ENCODE measurements around the gene ZSCAN5B. TPM values are rescaled to one million over a fixed set of nuclear protein-coding genes. Genes with fewer than 3 reads are reported as not detected.

Gene ZSCAN5B
- polyA plus RNA-seq, 2 of the 4 experiments (the other 2 are of a cell fraction): not detected

GRCh38 chr19:56155124-56155687 lies 42.4 kb downstream of the ZSCAN5B start:
- POLR2A ChIA-PET: no interaction called here
- no peaks in the 10 kb centered on the region for H3K9me3 ChIP-seq
- CTCF ChIA-PET: interaction anchor here (0.5 to 2.3 kb wide), 19 partner anchors 9 to 802 kb away, joined by 3 to 8 read pairs (median 4); partner anchors contain the start of gene GALP
- no peak overlapping the region for H3K4me3 ChIP-seq
- no peak for TF ChIP-seq SREBF2 (IDR thresholded peaks at IDR 0.05)
- no peak for TF ChIP-seq MAFK (IDR thresholded peaks at IDR 0.05; ENCODE audit: partially characterized antibody)
- TF ChIP-seq RARB (CRISPR knock-in tag; IDR thresholded peaks at IDR 0.05): no peak
- TF ChIP-seq CTCF (IDR thresholded peaks at IDR 0.05): peak; percentile 23; the same call in 2 of the 3 replicates
- no peak for TF ChIP-seq TP53 (CRISPR knock-in tag; IDR thresholded peaks at IDR 0.05)
- no peak for TF ChIP-seq TFCP2L1 (CRISPR knock-in tag; IDR thresholded peaks at IDR 0.05)
- TF ChIP-seq RAD21 (conservative IDR thresholded peaks at IDR 0.05 in 1 of 2, IDR thresholded peaks at IDR 0.05 in 1 of 2): peak in 1 of 2 experiments; percentile 45; a peak in 2 of 5 replicates
- peak; percentile 31 to 36 for DNase-seq (ENCODE audit: low read depth in 1 of 2, low spot score in 1 of 2)
- H3K27ac ChIP-seq: no peak overlapping the region
- FAIRE-seq: no peak
- peak; percentile 58 to 81; a peak in 5 of 6 replicates for ATAC-seq
- WGBS (ENCODE audit: missing lambda C conversion rate): 77% methylated on average over 17 of the region's 17 CpGs
- no peaks in the 10 kb centered on the region for H3K4me1 ChIP-seq
- H3K4me2 ChIP-seq: no peak overlapping the region

DNA sequence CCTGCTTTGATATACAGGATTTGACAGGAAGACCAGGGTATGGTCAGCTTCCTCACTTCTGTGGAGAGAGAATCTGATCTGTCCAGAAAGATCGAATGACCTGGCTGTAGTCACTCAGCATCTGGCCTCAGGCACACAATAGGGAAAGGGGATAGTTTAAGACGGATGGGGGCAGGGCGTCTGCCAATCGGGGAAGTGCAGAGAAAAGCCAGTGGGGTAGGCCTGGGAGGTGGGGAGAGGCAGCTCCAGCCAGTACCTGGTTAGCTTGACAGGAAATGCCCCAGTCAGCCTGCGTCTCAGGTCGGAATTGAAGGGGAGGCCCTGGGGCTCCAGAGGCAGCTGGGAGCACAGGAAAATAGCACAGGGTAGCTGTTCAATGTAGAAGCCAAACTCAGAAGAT lies 44.1 kb downstream of the ZSCAN5B start:
- ChIA-PET CTCF (interaction anchor here (0.7 to 2.3 kb wide), 5 partner anchors 9 to 180 kb away, joined by 3 to 8 read pairs (median 6); no protein-coding TSS in a partner anchor), POLR2A (no interaction called here)
- no peaks in the 10 kb centered on the region for H3K4me1 ChIP-seq
- TF ChIP-seq HOXB13 (CRISPR knock-in tag; IDR thresholded peaks at IDR 0.05; ENCODE audit: low read depth): no peak
- no peak for TF ChIP-seq HDAC2 (IDR thresholded peaks at IDR 0.05)
- TF ChIP-seq PBX3 (IDR thresholded peaks at IDR 0.05): no peak
- TF ChIP-seq MYC (IDR thresholded peaks at IDR 0.05; ENCODE audit: borderline replicate concordance, low read length): no peak
- no peak for TF ChIP-seq EP300 (IDR thresholded peaks at IDR 0.05)
- TF ChIP-seq CHD4 (IDR thresholded peaks at IDR 0.05; ENCODE audit: borderline replicate concordance): no peak
- no peak for FAIRE-seq
- no peak for DNase-seq (ENCODE audit: low read depth in 1 of 2, low spot score in 1 of 2)
- H3K9me3 ChIP-seq: no peaks in the 10 kb centered on the region
- 85% methylated on average over 6 of the region's 6 CpGs for WGBS (ENCODE audit: missing lambda C conversion rate)
- no peak overlapping the region for H3K4me2 ChIP-seq
- H3K27ac ChIP-seq: no peak overlapping the region
- no peak for ATAC-seq
- H3K4me3 ChIP-seq: no peak overlapping the region

DNA sequence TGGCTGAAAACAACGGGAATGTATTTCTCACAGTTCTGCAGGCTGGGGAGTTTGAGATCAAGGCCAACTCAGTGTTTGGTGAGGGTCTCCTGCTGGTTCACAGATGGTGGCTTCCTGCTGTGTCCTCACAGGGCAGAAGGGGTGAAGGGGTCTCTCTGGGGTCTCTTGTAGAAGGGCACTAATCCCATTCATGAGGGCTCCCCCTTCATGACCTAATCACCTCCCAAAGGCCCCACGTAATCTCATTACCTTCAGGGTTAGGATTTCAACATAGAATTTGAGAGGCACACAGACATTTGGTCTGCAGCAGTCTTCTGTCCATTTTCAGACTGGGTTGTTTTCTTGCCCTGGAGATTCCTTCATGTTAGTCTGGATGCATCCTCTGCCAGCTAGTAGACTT lies 44.9 kb downstream of the ZSCAN5B start:
- Histone ChIP-seq H3K4me2 (no peak overlapping the region), H3K9me3 (no peaks in the 10 kb centered on the region), H3K27ac (no peak overlapping the region), H3K4me1 (no peaks in the 10 kb centered on the region), H3K4me3 (no peak overlapping the region)
- ChIA-PET POLR2A (interaction anchor here (0.7 kb wide), 1 partner anchor 79 kb away, joined by 3 read pairs; no protein-coding TSS in a partner anchor), CTCF (interaction anchor here (0.7 to 2.2 kb wide), 4 partner anchors 10 to 192 kb away, joined by 3 to 6 read pairs (median 5); no protein-coding TSS in a partner anchor)
- ATAC-seq (no peak), FAIRE-seq (no peak), DNase-seq (ENCODE audit: low read depth in 1 of 2, low spot score in 1 of 2) (no peak)
- 88% methylated on average over 2 of the region's 2 CpGs for WGBS (ENCODE audit: missing lambda C conversion rate)
- TF ChIP-seq FOSL2 (IDR thresholded peaks at IDR 0.05): no peak
- TF ChIP-seq FOSL2 (CRISPR knock-in tag; IDR thresholded peaks at IDR 0.05): no peak
- TF ChIP-seq CTCF (IDR thresholded peaks at IDR 0.05): no peak
- TF ChIP-seq JUN (IDR thresholded peaks at IDR 0.05): no peak
- no peak for TF ChIP-seq ZNF302 (CRISPR knock-in tag; IDR thresholded peaks at IDR 0.05)
- no peak for TF ChIP-seq SMC3 (IDR thresholded peaks at IDR 0.05)
- no peak for TF ChIP-seq RCOR1 (IDR thresholded peaks at IDR 0.05; ENCODE audit: low read depth, low read length)
- TF ChIP-seq HDAC2 (IDR thresholded peaks at IDR 0.05): no peak
- TF ChIP-seq ZC3H11A (IDR thresholded peaks at IDR 0.05): no peak
